Measurements from ENCODE around the gene TLE3. TPM values are rescaled to one million over a fixed set of nuclear protein-coding genes. Genes with fewer than 3 reads are reported as not detected.

Gene TLE3
- total RNA-seq, 1 donor from 2014 or later = 45.4 TPM

DNA sequence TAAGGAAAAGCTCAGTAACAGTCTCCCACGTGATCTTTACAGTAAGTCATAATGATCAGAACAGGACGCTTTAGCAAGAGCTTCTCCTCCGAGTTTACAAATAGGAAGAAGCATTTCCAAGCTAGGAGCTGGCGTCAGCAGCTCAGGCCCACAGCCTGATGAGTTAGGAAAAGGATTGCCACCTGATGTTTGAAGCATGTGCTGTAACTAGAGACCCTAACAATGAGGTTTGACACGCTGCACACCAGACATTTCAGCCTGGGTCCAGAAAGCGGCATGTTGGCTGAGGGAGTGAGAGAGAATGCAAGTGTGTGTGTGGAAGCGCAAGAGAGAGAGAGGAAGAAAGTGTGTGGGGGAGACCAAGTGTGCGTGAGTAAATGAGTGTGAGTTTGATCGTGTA lies 47.3 kb downstream of the TLE3 start:
- DNase-seq (ENCODE audit: low read depth) = no peak
- Mint-ChIP-seq H3K36me3 (ENCODE audit: low read depth, unreplicated experiment) (peaks cover 32% of the 10 kb centered on the region), H3K4me1 (ENCODE audit: low read depth, unreplicated experiment) (peaks cover 2% of the 10 kb centered on the region), H3K27ac (ENCODE audit: unreplicated experiment) (no peak overlapping the region), H3K9me3 (ENCODE audit: unreplicated experiment) (no peaks in the 10 kb centered on the region), H3K27me3 (ENCODE audit: low read depth, unreplicated experiment) (peaks cover 8% of the 10 kb centered on the region), H3K4me3 (ENCODE audit: unreplicated experiment) (no peak overlapping the region)
- H3K79me2 ChIP-seq (ENCODE audit: insufficient read depth, low read length) = no peaks in the 10 kb centered on the region
- peaks cover 47% of the 10 kb centered on the region for H4K20me1 ChIP-seq (ENCODE audit: insufficient read depth, low read length)
- H3K27ac ChIP-seq (ENCODE audit: low read depth, low read length) = no peak overlapping the region
- no peak overlapping the region for H3K9ac ChIP-seq (ENCODE audit: low read length)
- H3K4me2 ChIP-seq (ENCODE audit: low read length) = no peak overlapping the region
- H3K36me3 ChIP-seq (ENCODE audit: insufficient read depth, low read length) = peaks cover 18% of the 10 kb centered on the region
- H3K27me3 ChIP-seq (ENCODE audit: insufficient read depth, low read length) = no peaks in the 10 kb centered on the region
- no peak overlapping the region for H3K4me3 ChIP-seq (ENCODE audit: insufficient read depth, low read depth, low read length)
- FAIRE-seq = no peak
- H3K9me3 ChIP-seq (ENCODE audit: insufficient read depth, low read depth, low read length) = no peaks in the 10 kb centered on the region
- H2AFZ ChIP-seq (ENCODE audit: low read depth, low read length) = no peak overlapping the region
- H3K4me1 ChIP-seq (ENCODE audit: insufficient read depth, low read length) = no peaks in the 10 kb centered on the region
- TF ChIP-seq EZH2 (IDR thresholded peaks at IDR 0.05; ENCODE audit: insufficient read depth, low read length) = no peak
- TF ChIP-seq, protein P1, sequence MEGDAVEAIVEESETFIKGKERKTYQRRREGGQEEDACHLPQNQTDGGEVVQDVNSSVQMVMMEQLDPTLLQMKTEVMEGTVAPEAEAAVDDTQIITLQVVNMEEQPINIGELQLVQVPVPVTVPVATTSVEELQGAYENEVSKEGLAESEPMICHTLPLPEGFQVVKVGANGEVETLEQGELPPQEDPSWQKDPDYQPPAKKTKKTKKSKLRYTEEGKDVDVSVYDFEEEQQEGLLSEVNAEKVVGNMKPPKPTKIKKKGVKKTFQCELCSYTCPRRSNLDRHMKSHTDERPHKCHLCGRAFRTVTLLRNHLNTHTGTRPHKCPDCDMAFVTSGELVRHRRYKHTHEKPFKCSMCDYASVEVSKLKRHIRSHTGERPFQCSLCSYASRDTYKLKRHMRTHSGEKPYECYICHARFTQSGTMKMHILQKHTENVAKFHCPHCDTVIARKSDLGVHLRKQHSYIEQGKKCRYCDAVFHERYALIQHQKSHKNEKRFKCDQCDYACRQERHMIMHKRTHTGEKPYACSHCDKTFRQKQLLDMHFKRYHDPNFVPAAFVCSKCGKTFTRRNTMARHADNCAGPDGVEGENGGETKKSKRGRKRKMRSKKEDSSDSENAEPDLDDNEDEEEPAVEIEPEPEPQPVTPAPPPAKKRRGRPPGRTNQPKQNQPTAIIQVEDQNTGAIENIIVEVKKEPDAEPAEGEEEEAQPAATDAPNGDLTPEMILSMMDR (IDR thresholded peaks at IDR 0.05; ENCODE audit: insufficient read depth, low read depth, low read length) = no peak

DNA sequence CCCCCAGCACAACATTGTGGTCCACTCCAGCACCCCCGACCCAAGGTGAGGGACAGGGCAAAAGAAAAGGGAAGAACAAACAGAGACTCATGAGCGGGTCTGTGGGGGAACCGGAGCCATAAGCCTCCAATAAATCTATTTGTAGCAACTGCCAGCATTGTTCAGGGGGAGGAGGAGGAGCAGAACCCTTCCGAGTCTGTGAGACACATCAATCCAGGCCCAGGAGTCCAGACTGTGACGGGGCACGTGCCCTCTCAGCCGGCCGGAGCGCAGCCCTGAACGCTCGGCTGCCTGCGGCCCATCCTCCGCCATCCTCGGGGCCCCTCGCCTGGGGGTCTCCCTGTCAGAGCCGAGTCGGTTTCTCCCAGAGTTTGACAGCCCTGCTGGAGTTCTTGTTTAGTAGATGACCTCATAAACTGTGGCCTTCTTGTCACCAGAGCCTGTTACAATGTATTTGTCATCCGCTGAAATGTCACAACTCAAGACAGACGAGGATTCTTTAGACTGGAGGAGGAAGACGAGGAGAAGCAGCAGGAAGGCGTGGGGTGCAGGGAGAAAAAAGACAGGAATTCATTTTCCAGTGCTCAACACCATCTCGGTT lies 47.9 kb downstream of the TLE3 start:
- FAIRE-seq = no peak
- H3K27ac ChIP-seq (ENCODE audit: low read depth, low read length) = no peak overlapping the region

More for the DNA sequence above, 47.9 kb downstream of the TLE3 start:
- Histone ChIP-seq H3K4me2 (ENCODE audit: low read length) (no peak overlapping the region), H2AFZ (ENCODE audit: low read depth, low read length) (no peak overlapping the region), H3K4me3 (ENCODE audit: insufficient read depth, low read depth, low read length) (no peak overlapping the region), H3K9me3 (ENCODE audit: insufficient read depth, low read depth, low read length) (no peaks in the 10 kb centered on the region), H3K9ac (ENCODE audit: low read length) (no peak overlapping the region), H4K20me1 (ENCODE audit: insufficient read depth, low read length) (peaks cover 41% of the 10 kb centered on the region), H3K4me1 (ENCODE audit: insufficient read depth, low read length) (no peaks in the 10 kb centered on the region), H3K27me3 (ENCODE audit: insufficient read depth, low read length) (no peaks in the 10 kb centered on the region), H3K36me3 (ENCODE audit: insufficient read depth, low read length) (peaks cover 16% of the 10 kb centered on the region), H3K79me2 (ENCODE audit: insufficient read depth, low read length) (no peaks in the 10 kb centered on the region)
- Mint-ChIP-seq H3K4me3 (ENCODE audit: unreplicated experiment) (no peak overlapping the region), H3K27me3 (ENCODE audit: low read depth, unreplicated experiment) (peaks cover 8% of the 10 kb centered on the region), H3K36me3 (ENCODE audit: low read depth, unreplicated experiment) (peaks cover 29% of the 10 kb centered on the region), H3K4me1 (ENCODE audit: low read depth, unreplicated experiment) (peaks cover 3% of the 10 kb centered on the region), H3K9me3 (ENCODE audit: unreplicated experiment) (peaks cover under 1% of the 10 kb centered on the region), H3K27ac (ENCODE audit: unreplicated experiment) (no peak overlapping the region)
- no peak for TF ChIP-seq EZH2 (IDR thresholded peaks at IDR 0.05; ENCODE audit: insufficient read depth, low read length)
- TF ChIP-seq, protein P1 (IDR thresholded peaks at IDR 0.05; ENCODE audit: insufficient read depth, low read depth, low read length) = no peak
- no peak for DNase-seq (ENCODE audit: low read depth)

Measured in astrocyte (in vitro differentiated cells and primary cell).